CD14-positive monocyte (primary cell): ENCODE measurements around the gene CLASP1. TPM values are rescaled to one million over a fixed set of nuclear protein-coding genes. Genes with fewer than 3 reads are reported as not detected.

Experiments
- DNase-seq, 3 donors: peaks; one replicate each; pipeline ENCODE4 v3.0.0-alpha.2; 2011 to 2022
- H2AFZ ChIP-seq: 2 replicates; pipeline ENCODE4 v1.6.0; 2012; ENCODE audit warnings: mild to moderate bottlenecking, low read depth, low read length, inconsistent platforms; ENCODE audit not compliant: insufficient read depth, poor library complexity, severe bottlenecking
- H3K27ac ChIP-seq, 2 donors: 1 replicate in 1 of 2; 2 replicates in 1 of 2; pipeline ENCODE4 v1.5.1; 2012 to 2013; ENCODE audit warnings: low read length in 2 of 2, control low read depth in 1 of 2, inconsistent platforms in 1 of 2, low read depth in 1 of 2, mild to moderate bottlenecking in 1 of 2
- H3K27me3 ChIP-seq, 2 donors: one replicate each; pipeline versions ENCODE4 v1.6.0 to v1.6.1; 2011 to 2013; ENCODE audit warnings: low read length in 2 of 2; ENCODE audit not compliant: control insufficient read depth in 2 of 2, insufficient read depth in 2 of 2
- H3K36me3 ChIP-seq, 2 donors: replicated peaks in 1 of 2; 1 replicate in 1 of 2; 2 replicates in 1 of 2; pipeline versions ENCODE4 v1.5.1 to v1.6.1; 2012 to 2013; ENCODE audit warnings: low read length in 2 of 2, control low read depth in 1 of 2, inconsistent platforms in 1 of 2, mild to moderate bottlenecking in 1 of 2; ENCODE audit not compliant: insufficient read depth in 2 of 2, control insufficient read depth in 1 of 2
- H3K4me1 ChIP-seq, 2 donors: 1 replicate in 1 of 2; 2 replicates in 1 of 2; pipeline versions ENCODE4 v1.5.1 to v1.6.1; 2012 to 2013; ENCODE audit warnings: low read length in 2 of 2, control low read depth in 1 of 2, inconsistent platforms in 1 of 2, mild to moderate bottlenecking in 1 of 2, moderate library complexity in 1 of 2; ENCODE audit not compliant: insufficient read depth in 2 of 2, control insufficient read depth in 1 of 2
- H3K4me2 ChIP-seq: replicated peaks from 2 replicates; pipeline ENCODE3; 2012; ENCODE audit warnings: low read length, moderate library complexity, mild to moderate bottlenecking; ENCODE audit not compliant: poor library complexity, severe bottlenecking; ENCODE audit errors: extremely low read depth
- H3K4me3 ChIP-seq, 3 experiments: fragments of 200-600 bp in 1 of 3; sonication (generic) in 1 of 3; replicated peaks in 1 of 3; 1 replicate in 2 of 3; 2 replicates in 1 of 3; pipeline ENCODE4 v1.5.1; 2011 to 2013; ENCODE audit warnings: low read length in 3 of 3, mild to moderate bottlenecking in 3 of 3, control low read depth in 2 of 3, low read depth in 2 of 3, inconsistent platforms in 1 of 3, moderate library complexity in 1 of 3
- H3K79me2 ChIP-seq: 2 replicates; pipeline ENCODE4 v1.6.0; 2012; ENCODE audit warnings: mild to moderate bottlenecking, control low read depth, inconsistent platforms, low read length, moderate library complexity; ENCODE audit not compliant: insufficient read depth
- H3K9ac ChIP-seq: 2 replicates; pipeline ENCODE4 v1.6.0; 2017; ENCODE audit warnings: low read length, mild to moderate bottlenecking; ENCODE audit not compliant: insufficient read depth, poor library complexity, severe bottlenecking
- H3K9me3 ChIP-seq, 2 donors: replicated peaks in 1 of 2; 1 replicate in 1 of 2; 2 replicates in 1 of 2; pipeline versions ENCODE4 v1.5.1 to v1.6.1; 2012 to 2013; ENCODE audit warnings: low read length in 2 of 2, control low read depth in 1 of 2; ENCODE audit not compliant: control insufficient read depth in 1 of 2, insufficient read depth in 1 of 2
- H4K20me1 ChIP-seq: 2 replicates; pipeline ENCODE4 v1.6.0; 2012; ENCODE audit warnings: mild to moderate bottlenecking, low read length, control low read depth, moderate library complexity; ENCODE audit not compliant: insufficient read depth
- H3K27ac Mint-ChIP-seq, 7 donors: one replicate each; pipeline ENCODE4 v1.8.0; 2020; ENCODE audit warnings: mild to moderate bottlenecking in 7 of 7, mixed read lengths in 7 of 7, moderate library complexity in 6 of 7, inconsistent platforms in 2 of 7
- H3K27me3 Mint-ChIP-seq, 3 donors: one replicate each; pipeline ENCODE4 v1.8.0; 2021 to 2022; ENCODE audit warnings: low read depth in 3 of 3, mild to moderate bottlenecking in 3 of 3, mixed read lengths in 3 of 3, moderate library complexity in 3 of 3, inconsistent platforms in 1 of 3
- H3K36me3 Mint-ChIP-seq, 2 donors: one replicate each; pipeline ENCODE4 v1.8.0; 2020; ENCODE audit warnings: mixed read lengths in 2 of 2, inconsistent platforms in 1 of 2, mild to moderate bottlenecking in 1 of 2
- H3K4me1 Mint-ChIP-seq: one replicate; pipeline ENCODE4 v1.8.0; 2020; ENCODE audit warnings: mild to moderate bottlenecking, mixed read lengths
- H3K4me3 Mint-ChIP-seq, 2 donors: one replicate each; pipeline ENCODE4 v1.8.0; 2020; ENCODE audit warnings: mild to moderate bottlenecking in 2 of 2, mixed read lengths in 2 of 2, moderate library complexity in 1 of 2
- H3K9me3 Mint-ChIP-seq, 7 donors: one replicate each; pipeline ENCODE4 v1.8.0; 2020 to 2022; ENCODE audit warnings: mixed read lengths in 7 of 7, mild to moderate bottlenecking in 6 of 7, moderate library complexity in 6 of 7, inconsistent platforms in 2 of 7
- WGBS: methylation state at CpG from one replicate; pipeline ENCODE4 v1.1.5; 2013; ENCODE audit warnings: missing lambda C conversion rate; ENCODE audit not compliant: insufficient coverage; 5-methylcytosine and 5-hydroxymethylcytosine counted together
- intact Hi-C, 2 donors: fragments of 100-400 bp; cut with micrococcal nuclease; formaldehyde crosslinking; loops; one replicate each; pipeline versions ENCODE4 v1.15.0 to v1.15.1; 2023
- polyA plus RNA-seq, 3 donors: library from polyadenylated mRNA; depleted of rRNA in 1 of 3; unstranded in 2 of 3; stranded (reverse) in 1 of 3; fragments of 300-500 nt in 2 of 3; fragments of >200 nt in 1 of 3; fragmentation: Illumina TruSeq in 2 of 3; gene quantifications; 1 replicate in 2 of 3; 2 replicates in 1 of 3; pipeline ENCODE4 v1.2.3, GENCODE V29; 2012 to 2021
- TF ChIP-seq, protein P1 (sequence below): fragments of 200-600 bp; IDR thresholded peaks from one replicate; pipeline ENCODE4 v1.8.0; 2022; ENCODE audit warnings: antibody characterized with exemption, mild to moderate bottlenecking

CLASP1 gene
- polyA plus RNA-seq, 3 donors, result 4.8 to 8.1 (median 7.6) TPM

DNA sequence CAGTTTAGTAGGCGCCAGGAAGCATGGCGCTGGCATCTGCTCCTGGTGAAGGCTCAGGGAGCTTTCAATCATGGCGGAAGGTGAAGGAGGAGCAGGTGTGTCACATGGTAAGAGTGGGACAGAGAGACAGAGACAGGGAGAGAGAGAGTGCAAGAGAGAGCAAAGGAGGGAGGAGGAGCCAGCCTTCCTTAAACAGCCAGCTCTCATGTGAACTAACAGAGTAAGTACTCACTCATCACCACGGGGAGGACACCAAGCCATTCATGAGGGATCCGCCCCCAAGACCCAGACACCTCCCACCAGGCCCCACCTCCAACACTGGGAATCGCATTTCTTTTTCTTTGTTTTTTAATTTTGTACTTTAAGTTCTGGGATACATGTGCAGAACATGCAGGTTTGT is 40.8 kb upstream of the CLASP1 start:
- TF ChIP-seq, protein P1, sequence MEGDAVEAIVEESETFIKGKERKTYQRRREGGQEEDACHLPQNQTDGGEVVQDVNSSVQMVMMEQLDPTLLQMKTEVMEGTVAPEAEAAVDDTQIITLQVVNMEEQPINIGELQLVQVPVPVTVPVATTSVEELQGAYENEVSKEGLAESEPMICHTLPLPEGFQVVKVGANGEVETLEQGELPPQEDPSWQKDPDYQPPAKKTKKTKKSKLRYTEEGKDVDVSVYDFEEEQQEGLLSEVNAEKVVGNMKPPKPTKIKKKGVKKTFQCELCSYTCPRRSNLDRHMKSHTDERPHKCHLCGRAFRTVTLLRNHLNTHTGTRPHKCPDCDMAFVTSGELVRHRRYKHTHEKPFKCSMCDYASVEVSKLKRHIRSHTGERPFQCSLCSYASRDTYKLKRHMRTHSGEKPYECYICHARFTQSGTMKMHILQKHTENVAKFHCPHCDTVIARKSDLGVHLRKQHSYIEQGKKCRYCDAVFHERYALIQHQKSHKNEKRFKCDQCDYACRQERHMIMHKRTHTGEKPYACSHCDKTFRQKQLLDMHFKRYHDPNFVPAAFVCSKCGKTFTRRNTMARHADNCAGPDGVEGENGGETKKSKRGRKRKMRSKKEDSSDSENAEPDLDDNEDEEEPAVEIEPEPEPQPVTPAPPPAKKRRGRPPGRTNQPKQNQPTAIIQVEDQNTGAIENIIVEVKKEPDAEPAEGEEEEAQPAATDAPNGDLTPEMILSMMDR, result no peak
- H3K27ac Mint-ChIP-seq, result no peak overlapping the region
- H3K79me2 ChIP-seq, result no peaks in the 10 kb centered on the region
- intact Hi-C loops, result no loop called here
- no peaks in the 10 kb centered on the region for H3K27me3 ChIP-seq
- peaks cover 0 to 2% (median 1%) of the 10 kb centered on the region in 3 donors for H3K27me3 Mint-ChIP-seq
- H3K4me3 Mint-ChIP-seq, result no peak overlapping the region
- H2AFZ ChIP-seq, result no peak overlapping the region
- H3K36me3 ChIP-seq, result no peaks in the 10 kb centered on the region
- no peaks in the 10 kb centered on the region for H3K4me1 ChIP-seq
- WGBS, result 100% methylated on average over 3 of the region's 6 CpGs
- no peaks in the 10 kb centered on the region for H3K4me1 Mint-ChIP-seq
- H3K4me3 ChIP-seq, result no peak overlapping the region
- H4K20me1 ChIP-seq, result no peaks in the 10 kb centered on the region
- H3K9me3 ChIP-seq, result peaks cover 0 to 3% of the 10 kb centered on the region in 2 donors
- no peak overlapping the region for H3K4me2 ChIP-seq
- H3K27ac ChIP-seq, result no peak overlapping the region
- no peaks in the 10 kb centered on the region for H3K36me3 Mint-ChIP-seq
- DNase-seq, result no peak
- peaks cover 0 to 9% (median 3%) of the 10 kb centered on the region in 7 donors for H3K9me3 Mint-ChIP-seq
- no peak overlapping the region for H3K9ac ChIP-seq

DNA sequence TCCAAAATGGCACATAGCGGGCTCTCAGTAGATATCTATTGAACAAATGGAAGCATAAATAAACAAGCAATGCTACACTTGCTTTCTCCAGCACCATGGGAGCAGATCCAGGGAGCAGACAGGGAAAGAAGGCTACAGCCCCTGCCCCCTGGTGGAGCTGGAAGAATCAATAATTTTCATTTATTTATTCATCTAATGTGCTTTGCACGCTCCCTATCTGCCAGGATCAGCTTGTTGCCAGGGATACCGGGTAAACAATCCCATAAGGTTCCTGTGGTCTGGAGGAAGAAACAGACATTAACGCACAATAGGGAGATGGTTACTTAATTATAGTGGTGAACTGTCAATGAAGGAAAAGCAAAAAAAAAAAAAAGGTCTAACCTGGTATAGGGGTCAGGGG is 40.1 kb upstream of the CLASP1 start:
- H3K36me3 Mint-ChIP-seq, result no peaks in the 10 kb centered on the region
- Histone ChIP-seq H4K20me1 (no peaks in the 10 kb centered on the region), H3K27ac (no peak overlapping the region), H3K36me3 (no peaks in the 10 kb centered on the region), H3K79me2 (no peaks in the 10 kb centered on the region), H2AFZ (no peak overlapping the region), H3K4me1 (no peaks in the 10 kb centered on the region), H3K9ac (no peak overlapping the region), H3K27me3 (no peaks in the 10 kb centered on the region), H3K4me2 (no peak overlapping the region), H3K4me3 (no peak overlapping the region), H3K9me3 (peaks cover 1 to 7% of the 10 kb centered on the region in 2 donors)
- H3K4me1 Mint-ChIP-seq, result no peaks in the 10 kb centered on the region
- H3K27me3 Mint-ChIP-seq, result peaks cover 0 to 2% (median 1%) of the 10 kb centered on the region in 3 donors
- peak overlapping the region in 2 of 7 donors; percentile 43 to 71 for H3K27ac Mint-ChIP-seq
- TF ChIP-seq, protein P1, result no peak
- intact Hi-C loops, result no loop called here
- 20% methylated on average over 1 of the region's 4 CpGs for WGBS
- peaks cover 0 to 16% (median 9%) of the 10 kb centered on the region in 7 donors for H3K9me3 Mint-ChIP-seq
- DNase-seq, result no peak
- H3K4me3 Mint-ChIP-seq, result no peak overlapping the region
